Mucosa of stomach (tissue), 1 donor: ENCODE measurements around the gene C16orf46.
A peak's percentile ranks its signal among the peaks of the same experiment; 100 is the strongest.

Source experiments
- H3K27me3 ChIP-seq: one replicate; pipeline ENCODE4 v1.7.0; 2013; ENCODE audit warnings: mild to moderate bottlenecking, low read length; ENCODE audit not compliant: control insufficient read depth, insufficient read depth
- H3K36me3 ChIP-seq: one replicate; pipeline ENCODE4 v1.7.0; 2013; ENCODE audit warnings: low read length; ENCODE audit not compliant: control insufficient read depth, insufficient read depth
- H3K4me1 ChIP-seq: one replicate; pipeline ENCODE4 v1.7.0; 2013; ENCODE audit warnings: mild to moderate bottlenecking, low read length; ENCODE audit not compliant: control insufficient read depth, insufficient read depth
- H3K4me3 ChIP-seq: one replicate; pipeline ENCODE4 v1.7.0; 2013; ENCODE audit warnings: low read length
- H3K9ac ChIP-seq: one replicate; pipeline ENCODE4 v1.7.0; 2013; ENCODE audit warnings: mild to moderate bottlenecking, low read length, moderate library complexity
- H3K9me3 ChIP-seq: one replicate; pipeline ENCODE4 v1.7.0; 2013; ENCODE audit warnings: mild to moderate bottlenecking, low read length, moderate library complexity; ENCODE audit not compliant: control insufficient read depth
- donor health status: Pancreatic carcinoma.

Gene C16orf46

GRCh38 chr16:81097230-81097629, 20.2 kb upstream of the C16orf46 start:
- Histone ChIP-seq H3K9ac (no peak overlapping the region), H3K36me3 (no peaks in the 10 kb centered on the region), H3K9me3 (no peaks in the 10 kb centered on the region), H3K4me3 (peak overlapping the region; percentile 45), H3K4me1 (peaks cover 7% of the 10 kb centered on the region), H3K27me3 (no peaks in the 10 kb centered on the region)

- Histone ChIP-seq H3K36me3 (no peaks in the 10 kb centered on the region), H3K4me1 (peaks cover 7% of the 10 kb centered on the region), H3K9ac (no peak overlapping the region), H3K4me3 (peak overlapping the region; percentile 45), H3K27me3 (no peaks in the 10 kb centered on the region), H3K9me3 (no peaks in the 10 kb centered on the region)
Measured at GRCh38 chr16:81096715-81097208, 19.7 kb upstream of the C16orf46 start.

DNA sequence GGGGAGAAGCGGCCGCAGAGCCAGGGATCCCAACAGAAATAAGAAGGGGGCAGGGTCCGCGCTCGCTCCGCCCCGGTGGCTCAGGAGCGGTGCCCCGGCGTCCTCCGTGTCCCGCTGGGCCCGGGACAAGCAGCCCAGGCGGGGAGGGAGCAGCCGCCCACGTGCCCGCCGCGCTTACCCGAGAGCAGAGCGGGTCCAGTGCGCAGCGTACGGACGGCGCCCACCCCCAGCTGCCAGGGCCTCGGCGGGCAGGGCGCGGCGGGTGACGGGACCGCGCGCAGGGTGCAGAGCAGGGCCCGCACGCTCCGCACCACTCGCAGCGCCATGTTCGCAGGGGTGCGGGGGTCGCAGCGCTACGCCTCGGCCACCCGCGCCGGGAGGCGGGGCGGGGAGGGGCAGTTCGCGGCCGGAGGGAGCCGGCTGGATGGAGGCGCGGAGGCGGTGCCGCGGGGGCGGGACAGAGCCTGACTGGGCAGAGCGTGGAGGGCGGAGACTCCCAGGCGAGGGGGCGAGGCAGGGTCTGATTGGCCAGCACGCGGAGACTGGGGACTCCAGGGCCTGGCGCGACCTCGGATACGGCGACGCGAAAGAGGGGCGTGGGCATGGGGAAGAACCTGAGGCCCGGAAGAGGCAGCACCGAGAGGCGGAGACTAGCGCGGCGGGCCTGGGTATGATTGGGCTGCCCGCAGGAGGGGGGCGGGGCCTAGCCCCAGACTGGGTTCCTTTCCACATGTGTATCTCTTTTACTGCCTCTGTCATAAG, 19.1 kb upstream of the C16orf46 start, which contains the start of gene GCSH:
Gene GCSH (minus strand): TSS at position 443 of the 762 bp plus-strand sequence. CDS start 117 bp downstream, at position 326.
- H3K4me1 ChIP-seq = peaks cover 7% of the 10 kb centered on the region
- H3K36me3 ChIP-seq = no peaks in the 10 kb centered on the region
- H3K9me3 ChIP-seq = no peaks in the 10 kb centered on the region
- peak within 1 kb of the TSS; percentile 71 for H3K4me3 ChIP-seq
- no peaks in the 10 kb centered on the region for H3K27me3 ChIP-seq
- peak within 1 kb of the TSS; percentile 49 for H3K9ac ChIP-seq

DNA sequence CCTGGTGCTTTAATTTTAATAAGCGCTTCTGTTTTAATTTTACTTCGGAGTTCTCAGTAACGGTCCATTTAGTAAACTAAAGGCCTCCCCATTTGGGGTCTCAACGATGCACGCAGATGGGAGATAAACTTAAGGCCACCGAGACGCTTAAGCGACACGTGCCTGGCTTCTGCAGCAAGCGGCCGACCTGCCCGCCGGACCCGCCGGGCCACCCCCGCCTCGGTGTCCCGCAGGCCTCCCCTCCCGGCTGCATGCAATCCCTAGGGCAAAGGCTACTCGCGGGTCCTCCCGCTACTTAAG, 18.6 kb upstream of the C16orf46 start:
- Histone ChIP-seq H3K9ac (peak overlapping the region; percentile 49), H3K4me1 (peaks cover 7% of the 10 kb centered on the region), H3K4me3 (peak overlapping the region; percentile 71), H3K36me3 (no peaks in the 10 kb centered on the region), H3K27me3 (no peaks in the 10 kb centered on the region), H3K9me3 (no peaks in the 10 kb centered on the region)

DNA sequence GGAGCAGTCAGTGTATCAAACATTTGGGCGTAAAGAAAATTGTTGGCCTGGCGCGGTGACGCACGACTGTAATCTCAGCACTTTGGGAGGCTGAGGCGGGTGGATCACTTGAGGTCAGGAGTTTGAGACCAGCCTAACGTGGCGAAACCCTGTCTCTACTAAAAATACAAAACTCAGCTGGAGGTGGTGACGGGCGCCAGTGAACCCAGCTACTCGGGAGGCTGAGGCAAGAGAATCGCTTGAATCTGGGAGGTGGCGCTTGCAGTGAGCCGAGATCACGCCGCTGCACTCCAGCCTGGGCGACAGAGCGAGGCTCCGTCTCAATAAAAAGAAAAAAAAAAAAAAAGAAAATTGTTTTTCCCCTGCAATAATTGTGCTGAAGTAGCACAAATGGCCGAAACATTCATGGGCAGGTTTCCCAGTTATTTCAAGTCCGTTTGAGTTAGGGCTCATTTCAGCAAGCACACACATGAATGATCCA, 17.8 kb upstream of the C16orf46 start:
- H3K9ac ChIP-seq = no peak overlapping the region
- H3K4me3 ChIP-seq = no peak overlapping the region
- H3K4me1 ChIP-seq = peaks cover 7% of the 10 kb centered on the region

DNA sequence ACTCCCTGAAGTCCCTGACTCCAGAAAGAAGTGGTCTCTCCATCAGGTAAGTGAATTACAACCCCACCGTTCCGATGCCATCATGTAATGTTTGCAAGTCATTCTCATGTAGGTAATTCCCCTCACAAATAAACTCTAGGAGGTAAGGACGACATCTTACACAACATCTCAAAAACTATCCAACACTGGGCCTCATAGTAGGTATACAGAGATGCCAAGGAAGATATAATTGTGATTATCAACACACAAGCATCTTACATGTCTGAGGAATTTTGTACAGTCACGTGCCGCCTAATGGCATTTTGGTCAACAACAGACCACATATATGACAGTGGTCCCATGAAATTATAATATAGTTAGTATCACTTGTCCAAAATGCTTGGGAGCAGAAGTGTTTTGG, 11.8 kb upstream of the C16orf46 start:
- no peak overlapping the region for H3K4me3 ChIP-seq
- no peaks in the 10 kb centered on the region for H3K4me1 ChIP-seq
- no peaks in the 10 kb centered on the region for H3K36me3 ChIP-seq
- no peaks in the 10 kb centered on the region for H3K27me3 ChIP-seq
- no peak overlapping the region for H3K9ac ChIP-seq
- no peaks in the 10 kb centered on the region for H3K9me3 ChIP-seq

More for the DNA sequence above, 17.8 kb upstream of the C16orf46 start:
- H3K36me3 ChIP-seq = no peaks in the 10 kb centered on the region
- no peaks in the 10 kb centered on the region for H3K27me3 ChIP-seq
- H3K9me3 ChIP-seq = no peaks in the 10 kb centered on the region

DNA sequence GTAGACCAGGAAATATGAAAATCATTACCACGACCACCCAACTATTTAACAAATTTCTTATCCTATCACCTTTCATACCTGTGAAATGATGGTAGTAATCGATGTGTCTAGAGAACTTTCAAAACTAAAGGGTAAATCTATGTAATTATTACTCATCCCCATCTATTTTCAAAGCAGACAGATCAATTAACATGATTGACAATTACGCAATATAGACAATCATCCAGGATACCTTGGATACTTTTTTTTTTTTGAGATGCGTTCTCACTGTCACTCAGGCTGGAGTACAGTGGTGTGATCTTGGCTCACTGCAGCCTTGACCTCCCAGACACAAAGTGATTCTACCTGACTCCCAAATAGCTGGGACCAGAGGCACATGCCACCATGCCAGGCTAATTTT, 4.0 kb upstream of the C16orf46 start:
- Histone ChIP-seq H3K4me1 (no peaks in the 10 kb centered on the region), H3K27me3 (no peaks in the 10 kb centered on the region), H3K36me3 (no peaks in the 10 kb centered on the region), H3K4me3 (no peak overlapping the region), H3K9me3 (no peaks in the 10 kb centered on the region), H3K9ac (no peak overlapping the region)

- H3K4me1 ChIP-seq = no peaks in the 10 kb centered on the region
- H3K9me3 ChIP-seq = no peaks in the 10 kb centered on the region
Measured at GRCh38 chr16:81080233-81080632, 3.2 kb upstream of the C16orf46 start.

GRCh38 chr16:81076566-81077075, 417 bp downstream of the C16orf46 start:
- Histone ChIP-seq H3K4me3 (peak overlapping the region; percentile 96), H3K36me3 (no peaks in the 10 kb centered on the region), H3K27me3 (no peaks in the 10 kb centered on the region), H3K9ac (peak overlapping the region; percentile 91), H3K9me3 (no peaks in the 10 kb centered on the region), H3K4me1 (no peaks in the 10 kb centered on the region)

More at GRCh38 chr16:81080233-81080632, 3.2 kb upstream of the C16orf46 start:
- Histone ChIP-seq H3K4me3 (no peak overlapping the region), H3K9ac (no peak overlapping the region), H3K27me3 (no peaks in the 10 kb centered on the region), H3K36me3 (no peaks in the 10 kb centered on the region)

DNA sequence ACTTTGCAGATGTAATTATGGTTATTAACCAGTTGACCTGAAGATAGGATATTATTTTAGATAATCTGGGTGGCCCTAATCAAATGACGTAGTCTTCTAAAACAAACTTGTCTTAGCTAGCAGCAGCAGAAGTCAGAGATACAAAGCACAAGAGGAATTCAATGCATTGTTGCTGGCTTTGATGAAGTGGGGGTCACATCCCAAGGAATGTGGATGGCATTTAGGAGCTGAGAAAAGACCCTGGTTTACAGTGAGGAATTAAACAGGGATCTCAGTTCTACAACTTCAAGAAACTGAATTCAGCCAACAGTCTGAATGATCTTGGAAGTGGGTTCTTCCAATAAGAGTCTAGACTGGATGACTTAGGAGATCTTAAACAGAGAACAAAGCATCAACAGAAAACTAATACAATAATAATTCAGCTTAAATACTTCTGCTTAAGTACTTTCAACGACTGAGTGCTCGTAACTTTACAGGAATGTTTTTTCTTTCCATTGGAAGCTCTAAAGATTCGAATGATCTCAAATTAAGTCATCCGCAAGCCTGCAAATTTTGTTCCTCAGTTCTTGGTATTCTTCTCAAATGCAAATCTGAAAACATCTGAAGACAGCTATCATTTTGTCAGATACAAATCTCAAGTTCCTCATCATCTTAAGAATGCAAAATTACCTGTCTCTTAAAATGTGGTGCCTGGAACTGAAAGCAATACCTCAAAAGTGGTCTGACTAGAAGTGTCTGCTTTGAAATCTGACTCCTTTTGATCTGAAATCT, 3.3 kb downstream of the C16orf46 start:
- no peaks in the 10 kb centered on the region for H3K27me3 ChIP-seq
- no peaks in the 10 kb centered on the region for H3K9me3 ChIP-seq
- no peak overlapping the region for H3K9ac ChIP-seq
- no peaks in the 10 kb centered on the region for H3K4me1 ChIP-seq
- H3K36me3 ChIP-seq = no peaks in the 10 kb centered on the region
- no peak overlapping the region for H3K4me3 ChIP-seq

DNA sequence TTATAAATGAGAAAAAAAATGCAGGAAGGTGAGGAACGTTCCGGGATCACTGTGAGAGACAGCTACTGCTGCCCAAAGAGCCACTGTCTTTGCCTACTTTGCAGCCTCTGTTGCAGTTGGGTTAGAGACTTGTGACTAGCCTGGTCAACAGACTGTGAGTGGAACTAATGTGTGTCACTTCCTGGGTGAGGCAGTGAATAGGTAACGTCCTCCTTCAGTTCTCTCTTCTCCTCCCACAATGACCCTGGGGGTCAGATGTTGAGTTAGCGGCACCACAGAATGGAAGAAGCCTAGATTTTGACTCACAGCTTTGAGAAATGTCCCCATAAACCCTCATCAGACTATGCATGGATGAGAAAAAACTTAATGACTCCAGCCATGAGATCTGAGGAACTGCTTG, 5.2 kb downstream of the C16orf46 start:
- H3K27me3 ChIP-seq = no peaks in the 10 kb centered on the region
- H3K4me1 ChIP-seq = no peaks in the 10 kb centered on the region
- H3K4me3 ChIP-seq = no peak overlapping the region
- no peak overlapping the region for H3K9ac ChIP-seq
- no peaks in the 10 kb centered on the region for H3K36me3 ChIP-seq
- H3K9me3 ChIP-seq = no peaks in the 10 kb centered on the region

DNA sequence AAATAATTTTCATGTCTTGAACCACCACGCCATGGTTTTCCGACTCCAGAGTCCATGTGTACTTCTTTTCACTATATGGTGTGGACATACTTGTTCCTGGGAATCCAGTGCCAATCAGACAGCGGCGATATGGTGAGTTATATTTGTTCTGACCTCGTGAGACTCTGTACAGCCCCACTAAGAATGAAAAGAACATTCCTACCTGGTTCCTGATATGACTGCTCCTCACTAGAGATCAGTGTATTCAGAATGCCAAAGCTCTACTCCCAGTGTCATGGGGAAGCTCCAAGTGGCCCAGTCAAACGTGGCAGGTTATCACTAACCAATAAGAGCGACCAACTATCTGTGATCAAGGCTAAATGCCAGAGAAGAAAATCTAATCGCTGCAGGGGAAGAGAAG, 6.1 kb downstream of the C16orf46 start:
- no peaks in the 10 kb centered on the region for H3K4me1 ChIP-seq
- H3K9me3 ChIP-seq = no peaks in the 10 kb centered on the region
- no peak overlapping the region for H3K4me3 ChIP-seq
- H3K9ac ChIP-seq = no peak overlapping the region
- no peaks in the 10 kb centered on the region for H3K27me3 ChIP-seq
- H3K36me3 ChIP-seq = no peaks in the 10 kb centered on the region
